ENCODE results near the gene TRIM24. TPM values are rescaled to one million over a fixed set of nuclear protein-coding genes. Genes with fewer than 3 reads are reported as not detected.

Gene TRIM24
- polyA plus RNA-seq, 3 donors, result 3.5 to 8.9 (median 6.0) TPM

DNA sequence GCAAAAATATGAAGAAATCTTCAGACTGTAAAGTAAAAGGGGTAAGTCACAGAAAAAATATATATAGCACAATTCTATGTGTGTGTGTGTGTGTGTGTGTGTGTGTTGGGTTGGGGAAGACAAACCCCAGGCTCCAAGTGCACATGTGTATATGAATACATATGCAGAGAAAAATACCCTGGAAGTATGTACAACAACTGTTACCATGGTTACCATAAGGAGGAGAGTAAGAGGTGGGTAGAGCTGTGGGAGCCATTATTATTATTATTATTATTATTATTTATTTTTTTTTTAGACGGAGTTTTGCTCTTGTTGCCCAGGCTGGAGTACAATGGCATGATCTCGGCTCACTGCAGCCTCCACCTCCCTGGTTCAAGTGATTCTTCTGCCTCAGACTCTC is 23.7 kb upstream of the TRIM24 start:
- no peaks in the 10 kb centered on the region for H3K79me2 ChIP-seq (ENCODE audit: insufficient read depth, low read length)
- Mint-ChIP-seq H3K4me3 (no peak overlapping the region), H3K27me3 (ENCODE audit: low read depth in 3 of 3) (peaks cover 0 to 3% (median 2%) of the 10 kb centered on the region in 3 donors)

DNA sequence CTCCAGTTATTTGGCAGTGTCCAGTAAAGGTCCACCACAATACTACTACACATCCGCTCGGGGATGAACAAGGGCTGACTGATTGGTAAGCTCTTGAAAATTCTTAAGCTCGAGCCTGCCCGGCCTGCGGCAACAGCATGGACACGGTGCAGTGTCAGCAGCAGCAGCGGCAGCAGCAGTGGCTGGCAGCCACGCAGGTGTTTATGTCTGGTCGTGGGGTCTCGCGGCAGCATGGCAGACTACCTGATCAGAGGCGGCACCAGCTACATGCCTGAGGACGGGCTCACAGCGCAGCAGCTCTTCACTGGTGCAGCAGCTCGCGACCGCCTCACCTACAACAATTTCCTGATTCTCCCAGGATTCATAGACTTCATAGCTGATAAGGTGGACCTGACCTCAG is 19.6 kb upstream of the TRIM24 start:
- Histone ChIP-seq H3K4me3 (replicated peaks in 1 of 3; ENCODE audit: low read depth in 2 of 3, low read length in 3 of 3) (no peak overlapping the region), H3K27me3 (ENCODE audit: control insufficient read depth in 2 of 2, insufficient read depth in 2 of 2, low read length in 2 of 2) (no peaks in the 10 kb centered on the region), H3K4me1 (ENCODE audit: control insufficient read depth in 1 of 2, insufficient read depth in 2 of 2, low read length in 2 of 2) (no peaks in the 10 kb centered on the region), H3K27ac (ENCODE audit: low read depth in 1 of 2, low read length in 2 of 2) (no peak overlapping the region), H3K79me2 (ENCODE audit: insufficient read depth, low read length) (no peaks in the 10 kb centered on the region), H3K4me2 (replicated peaks; ENCODE audit: extremely low read depth, low read length, poor library complexity, severe bottlenecking) (no peak overlapping the region), H2AFZ (ENCODE audit: insufficient read depth, low read depth, low read length, poor library complexity, severe bottlenecking) (no peak overlapping the region), H4K20me1 (ENCODE audit: insufficient read depth, low read length) (no peaks in the 10 kb centered on the region), H3K36me3 (replicated peaks in 1 of 2; ENCODE audit: control insufficient read depth in 1 of 2, insufficient read depth in 2 of 2, low read length in 2 of 2) (no peaks in the 10 kb centered on the region), H3K9ac (ENCODE audit: insufficient read depth, low read length, poor library complexity, severe bottlenecking) (no peak overlapping the region), H3K9me3 (replicated peaks in 1 of 2; ENCODE audit: control insufficient read depth in 1 of 2, insufficient read depth in 1 of 2, low read length in 2 of 2) (peaks cover 27 to 29% of the 10 kb centered on the region in 2 donors)
- no peaks in the 10 kb centered on the region for H3K36me3 Mint-ChIP-seq
- H3K27ac Mint-ChIP-seq, result no peak overlapping the region
- H3K9me3 Mint-ChIP-seq, result peaks cover 27 to 58% (median 42%) of the 10 kb centered on the region in 7 donors
- 96% methylated on average over 14 of the region's 17 CpGs for WGBS (ENCODE audit: insufficient coverage)
- H3K4me3 Mint-ChIP-seq, result no peak overlapping the region
- TF ChIP-seq, protein P1, sequence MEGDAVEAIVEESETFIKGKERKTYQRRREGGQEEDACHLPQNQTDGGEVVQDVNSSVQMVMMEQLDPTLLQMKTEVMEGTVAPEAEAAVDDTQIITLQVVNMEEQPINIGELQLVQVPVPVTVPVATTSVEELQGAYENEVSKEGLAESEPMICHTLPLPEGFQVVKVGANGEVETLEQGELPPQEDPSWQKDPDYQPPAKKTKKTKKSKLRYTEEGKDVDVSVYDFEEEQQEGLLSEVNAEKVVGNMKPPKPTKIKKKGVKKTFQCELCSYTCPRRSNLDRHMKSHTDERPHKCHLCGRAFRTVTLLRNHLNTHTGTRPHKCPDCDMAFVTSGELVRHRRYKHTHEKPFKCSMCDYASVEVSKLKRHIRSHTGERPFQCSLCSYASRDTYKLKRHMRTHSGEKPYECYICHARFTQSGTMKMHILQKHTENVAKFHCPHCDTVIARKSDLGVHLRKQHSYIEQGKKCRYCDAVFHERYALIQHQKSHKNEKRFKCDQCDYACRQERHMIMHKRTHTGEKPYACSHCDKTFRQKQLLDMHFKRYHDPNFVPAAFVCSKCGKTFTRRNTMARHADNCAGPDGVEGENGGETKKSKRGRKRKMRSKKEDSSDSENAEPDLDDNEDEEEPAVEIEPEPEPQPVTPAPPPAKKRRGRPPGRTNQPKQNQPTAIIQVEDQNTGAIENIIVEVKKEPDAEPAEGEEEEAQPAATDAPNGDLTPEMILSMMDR (IDR thresholded peaks at IDR 0.05), result no peak
- DNase-seq, result no peak
- peaks cover 0 to 2% (median 0%) of the 10 kb centered on the region in 3 donors for H3K27me3 Mint-ChIP-seq (ENCODE audit: low read depth in 3 of 3)
- no peaks in the 10 kb centered on the region for H3K4me1 Mint-ChIP-seq
- intact Hi-C loops (cut with micrococcal nuclease), result no loop called here

More for the DNA sequence above, 23.7 kb upstream of the TRIM24 start:
- Histone ChIP-seq H3K4me1 (ENCODE audit: control insufficient read depth in 1 of 2, insufficient read depth in 2 of 2, low read length in 2 of 2) (no peaks in the 10 kb centered on the region), H3K27me3 (ENCODE audit: control insufficient read depth in 2 of 2, insufficient read depth in 2 of 2, low read length in 2 of 2) (no peaks in the 10 kb centered on the region), H3K9ac (ENCODE audit: insufficient read depth, low read length, poor library complexity, severe bottlenecking) (no peak overlapping the region), H3K27ac (ENCODE audit: low read depth in 1 of 2, low read length in 2 of 2) (no peak overlapping the region), H3K9me3 (replicated peaks in 1 of 2; ENCODE audit: control insufficient read depth in 1 of 2, insufficient read depth in 1 of 2, low read length in 2 of 2) (peaks cover 24 to 27% of the 10 kb centered on the region in 2 donors), H4K20me1 (ENCODE audit: insufficient read depth, low read length) (no peaks in the 10 kb centered on the region), H3K4me2 (replicated peaks; ENCODE audit: extremely low read depth, low read length, poor library complexity, severe bottlenecking) (no peak overlapping the region), H3K36me3 (replicated peaks in 1 of 2; ENCODE audit: control insufficient read depth in 1 of 2, insufficient read depth in 2 of 2, low read length in 2 of 2) (no peaks in the 10 kb centered on the region), H3K4me3 (replicated peaks in 1 of 3; ENCODE audit: low read depth in 2 of 3, low read length in 3 of 3) (no peak overlapping the region), H2AFZ (ENCODE audit: insufficient read depth, low read depth, low read length, poor library complexity, severe bottlenecking) (no peak overlapping the region)
- Mint-ChIP-seq H3K4me1 (no peaks in the 10 kb centered on the region), H3K27ac (no peak overlapping the region), H3K9me3 (peaks cover 33 to 57% (median 40%) of the 10 kb centered on the region in 7 donors), H3K36me3 (no peaks in the 10 kb centered on the region)
- DNase-seq, result no peak
- TF ChIP-seq, protein P1 (IDR thresholded peaks at IDR 0.05), result no peak
- intact Hi-C loops (cut with micrococcal nuclease), result no loop called here
- WGBS (ENCODE audit: insufficient coverage), result 100% methylated on average over 1 of the region's 2 CpGs

All from CD14-positive monocyte (primary cell).